ENCODE results near the gene WBP2. TPM values are rescaled to one million over a fixed set of nuclear protein-coding genes. Genes with fewer than 3 reads are reported as not detected.
A peak's percentile ranks its signal among the peaks of the same experiment; 100 is the strongest.

WBP2 gene
- total and polyA plus RNA-seq, 2 of the 13 experiments (the other 11 are each of a cell fraction or from before 2014, with no cell fraction given), result 29.2 to 29.5 TPM

- no peak for TF ChIP-seq ZNF589 (CRISPR knock-in tag; conservative IDR thresholded peaks at IDR 0.05)
- TF ChIP-seq ZNF10 (CRISPR knock-in tag; IDR thresholded peaks at IDR 0.05; ENCODE audit: borderline replicate concordance, low read depth), result no peak; the same call in 1 of the 2 replicates
- TF ChIP-seq THYN1 (CRISPR knock-in tag; IDR thresholded peaks at IDR 0.05; ENCODE audit: borderline replicate concordance, low read depth), result 0 out of 2 replicates have a peak, but pooled peaks have one; percentile 18
- peak; percentile 98 for TF ChIP-seq ZBTB10 (CRISPR knock-in tag; IDR thresholded peaks at IDR 0.05; ENCODE audit: borderline replicate concordance)
- TF ChIP-seq EEA1 (CRISPR knock-in tag; IDR thresholded peaks at IDR 0.05; ENCODE audit: borderline replicate concordance), result no peak
- TF ChIP-seq ETS1 (CRISPR knock-in tag; IDR thresholded peaks at IDR 0.05), result no peak
- no peak for TF ChIP-seq ZNF615 (CRISPR knock-in tag; IDR thresholded peaks at IDR 0.05; ENCODE audit: borderline replicate concordance)
- TF ChIP-seq TERF1 (CRISPR knock-in tag; IDR thresholded peaks at IDR 0.05), result no peak
- peak; percentile 85 for TF ChIP-seq RBFOX2 (IDR thresholded peaks at IDR 0.05; ENCODE audit: low read depth, low read length)
- TF ChIP-seq TEAD3 (CRISPR knock-in tag; optimal IDR thresholded peaks at IDR 0.05; ENCODE audit: borderline replicate concordance), result peak; percentile 95
- no peak; the same call in 1 of the 2 replicates for TF ChIP-seq HNF1A (IDR thresholded peaks at IDR 0.05; ENCODE audit: low read depth)
- TF ChIP-seq HNF1A (CRISPR knock-in tag; IDR thresholded peaks at IDR 0.05; ENCODE audit: borderline replicate concordance), result peak; percentile 88
- TF ChIP-seq ZBTB34 (CRISPR knock-in tag; IDR thresholded peaks at IDR 0.05), result peak; percentile 92
Observed at GRCh38 chr17:75872434-75873351, 17.6 kb upstream of the WBP2 start (continued).

Data from HepG2 (cell line).